Measurements from ENCODE around the gene FAM237B.
"Not testable (repeated sequence)": the region's sequence is repeated elsewhere in the genome, so short reads cannot be mapped to it uniquely, and the experiment has no call there.

FAM237B gene

DNA sequence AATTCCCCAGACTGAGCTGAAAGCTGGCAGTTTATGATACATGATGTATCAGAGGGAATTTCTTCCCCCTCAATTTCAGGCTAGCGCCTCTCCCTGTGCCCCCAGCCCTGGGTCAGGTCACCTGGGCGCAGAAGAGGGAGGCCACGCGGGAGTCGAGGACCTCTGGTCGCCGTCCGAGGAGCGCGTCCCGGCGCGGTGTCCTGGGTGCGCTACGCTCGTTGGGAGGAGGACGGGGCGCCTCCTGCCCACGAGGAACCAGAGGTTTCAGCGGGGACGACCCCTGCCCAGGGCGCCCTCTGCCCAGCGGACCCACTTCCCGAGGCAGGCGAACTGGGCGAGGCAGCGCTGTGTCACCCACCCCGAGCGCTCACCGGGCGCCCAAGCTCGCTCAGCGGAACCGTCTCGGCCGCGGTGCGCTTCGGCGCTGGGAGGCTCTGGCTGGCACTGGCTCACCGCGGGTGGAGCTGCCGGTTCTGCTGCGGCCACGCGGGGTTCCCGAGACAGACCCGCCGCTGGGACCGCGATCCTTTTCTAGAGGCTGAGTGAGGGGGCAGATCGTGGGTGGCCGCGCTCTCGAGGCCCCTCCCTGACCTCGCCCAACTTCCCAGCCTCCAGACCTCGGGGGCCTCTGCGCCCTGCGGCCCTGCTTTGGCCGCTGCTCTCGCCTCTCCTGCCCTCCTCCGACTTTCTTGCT lies at the start of gene FAM237B:
Gene FAM237B, minus strand, starts transcription at position 504 of the 694 bp plus-strand sequence. CDS start 1,556 bp downstream, outside the sequence.
- DNase-seq (ENCODE audit: low read depth in 2 of 2) = no peak

DNA sequence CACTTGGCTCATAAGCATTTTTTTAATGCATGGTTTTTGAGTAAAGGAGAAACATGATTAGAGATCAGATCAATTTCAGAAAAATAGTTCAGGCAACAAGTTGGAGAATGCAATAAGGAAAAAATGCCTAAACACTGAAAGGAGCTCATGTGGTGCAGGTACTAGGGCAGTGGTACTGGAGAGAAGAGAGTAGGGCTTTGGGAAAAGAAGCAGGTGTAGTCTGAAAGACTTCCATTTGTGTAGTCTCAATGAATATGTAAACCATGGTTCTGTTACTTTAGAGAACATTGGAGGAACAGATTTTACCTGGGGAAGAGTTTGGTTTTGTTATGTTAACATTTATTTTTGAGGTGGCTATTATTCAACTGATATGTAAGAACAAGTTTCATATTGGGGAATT lies 30.9 kb upstream of the FAM237B start:
- no peak for DNase-seq (ENCODE audit: low read depth in 2 of 2)

DNA sequence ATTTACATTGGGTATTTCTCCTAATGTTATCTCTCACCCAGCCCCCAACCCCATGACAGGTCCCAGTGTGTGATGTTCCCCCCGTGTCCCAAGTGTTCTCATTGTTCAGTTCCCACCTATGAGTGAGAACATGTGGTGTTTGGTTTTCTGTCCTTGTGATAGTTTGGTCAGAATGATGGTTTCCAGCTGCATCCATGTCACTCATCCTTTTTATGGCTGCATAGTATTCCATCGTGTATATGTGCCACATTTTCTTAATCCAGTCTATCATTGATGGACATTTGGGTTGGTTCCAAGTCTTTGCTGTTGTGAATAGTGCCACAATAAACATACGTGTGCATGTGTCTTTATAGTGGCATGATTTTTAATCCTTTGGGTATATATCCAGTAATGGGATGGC lies 28.9 kb upstream of the FAM237B start:
- DNase-seq (ENCODE audit: low read depth in 2 of 2) = not testable (repeated sequence)

- DNase-seq (ENCODE audit: low read depth in 2 of 2) = no peak
Observed at GRCh38 chr7:90349305-90349704, 28.2 kb upstream of the FAM237B start.

- DNase-seq (ENCODE audit: low read depth in 2 of 2) = no peak
Observed at GRCh38 chr7:90347759-90348158, 26.7 kb upstream of the FAM237B start.

DNA sequence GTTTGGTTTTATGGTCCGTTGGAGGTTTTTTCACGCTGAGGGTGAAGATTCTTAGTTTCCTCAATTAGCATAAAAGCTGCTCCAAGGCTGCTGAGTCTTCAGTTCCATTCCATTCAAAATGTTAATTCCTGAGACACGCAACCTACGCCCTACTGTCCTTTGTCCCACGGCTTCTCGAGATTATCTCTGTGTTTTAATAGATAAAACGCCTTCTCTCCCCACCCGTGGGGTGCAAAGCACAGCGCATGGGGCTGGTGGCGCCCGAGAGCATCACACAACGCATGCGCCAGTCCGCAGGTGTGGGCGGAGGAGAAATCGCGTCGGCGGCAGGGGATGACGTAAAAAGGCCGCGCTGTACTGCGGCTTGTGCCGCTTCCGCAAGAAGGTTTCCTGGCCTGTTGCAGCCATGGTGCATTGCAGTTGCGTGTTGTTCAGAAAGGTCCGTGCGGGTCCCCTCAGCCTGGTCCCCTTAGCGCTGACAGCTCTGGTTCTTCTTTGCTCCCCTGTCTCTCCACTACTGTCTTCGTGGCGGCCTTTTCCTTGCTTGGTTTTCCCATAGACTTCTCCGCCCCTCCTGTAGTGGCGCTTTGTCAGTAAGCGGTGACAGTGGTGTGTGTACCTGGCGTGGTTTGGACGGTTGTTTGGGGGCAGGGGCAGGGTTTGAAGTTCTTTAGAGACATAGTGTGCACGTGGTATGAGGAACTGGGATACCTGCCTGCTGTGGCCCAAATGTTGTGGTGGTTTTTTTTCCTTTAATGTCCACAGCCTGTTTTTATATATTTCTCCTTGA lies 25.4 kb upstream of the FAM237B start, which contains the start of gene GTPBP10:
Gene GTPBP10, plus strand, starts transcription at position 381 of the 790 bp plus-strand sequence. Its CDS starts 26 bp downstream, at position 407.
- DNase-seq (ENCODE audit: low read depth in 2 of 2) = peak; percentile 87 to 93

DNA sequence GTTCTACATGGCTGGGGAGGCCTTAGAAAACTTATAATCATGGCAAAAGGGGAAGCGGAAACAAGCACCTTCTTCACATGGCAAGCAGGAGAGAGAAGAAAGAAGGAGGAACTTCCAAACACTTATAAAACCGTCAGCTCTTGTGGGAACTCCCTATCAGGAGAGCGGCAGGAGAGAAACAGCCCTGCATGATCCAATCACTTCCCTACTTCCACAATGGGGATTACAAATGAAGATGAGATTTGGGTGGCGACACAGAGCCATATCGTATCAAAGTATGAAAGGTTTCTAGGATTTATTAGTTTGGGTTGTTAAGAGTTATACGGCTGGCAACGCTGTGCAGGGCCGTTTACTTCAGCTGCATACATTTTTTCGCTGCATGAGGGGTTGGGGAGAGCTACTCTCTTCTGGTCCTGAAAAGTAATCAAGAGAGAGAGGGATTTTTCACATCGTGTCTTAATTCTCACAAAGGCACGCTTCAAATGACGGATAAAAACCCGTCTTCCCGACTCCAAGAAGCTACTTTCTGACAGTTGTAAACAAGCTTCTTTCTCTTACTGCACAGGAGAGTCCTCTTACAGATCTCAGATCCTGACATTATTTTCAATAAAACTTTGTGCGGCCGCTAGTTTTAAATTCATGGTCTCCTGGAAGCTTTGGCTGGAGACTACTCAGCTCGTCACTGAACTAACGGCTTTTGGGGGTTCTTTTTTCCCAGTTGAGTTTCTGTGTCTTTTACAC lies 24.7 kb upstream of the FAM237B start:
- DNase-seq (ENCODE audit: low read depth in 2 of 2) = no peak

DNA sequence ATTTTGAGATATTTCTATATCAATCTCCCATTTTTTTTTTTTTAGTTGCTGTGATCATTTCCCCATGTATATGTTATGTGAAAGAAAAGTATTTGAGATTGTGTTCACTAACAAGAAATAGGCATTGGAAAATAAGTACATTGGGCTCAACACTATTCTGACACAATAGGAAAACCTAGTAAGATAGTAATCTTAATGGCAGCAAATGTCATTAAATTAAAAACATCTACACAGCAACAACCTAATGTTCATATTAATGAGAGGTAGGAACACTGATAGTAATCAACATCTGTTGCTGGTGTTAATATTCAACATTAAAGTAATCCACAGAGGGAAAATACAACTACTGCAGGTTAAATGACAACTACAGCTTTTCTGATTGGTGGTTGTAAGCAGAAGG lies 23.9 kb upstream of the FAM237B start:
- DNase-seq (ENCODE audit: low read depth in 2 of 2) = no peak

DNA sequence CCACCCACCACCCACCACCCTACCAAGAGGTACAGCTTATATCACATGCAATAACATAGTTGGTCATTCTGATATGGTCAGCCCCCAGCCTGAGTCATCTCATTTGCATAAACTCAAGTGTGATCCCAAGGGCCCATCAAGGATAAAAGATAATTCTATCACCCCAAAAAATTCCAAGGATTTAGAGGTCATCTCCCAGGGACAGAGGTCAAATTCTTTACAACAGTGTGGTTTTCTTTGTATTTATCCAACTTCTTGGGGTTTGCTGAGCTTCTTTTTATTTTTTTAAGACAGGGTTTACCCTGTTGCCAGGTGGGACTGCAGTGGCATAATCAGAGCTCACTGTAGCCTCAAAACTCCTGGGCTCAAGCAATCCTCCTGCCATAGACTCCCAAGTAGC lies 16.0 kb upstream of the FAM237B start:
- DNase-seq (ENCODE audit: low read depth in 2 of 2) = no peak

GRCh38 chr7:90334926-90335325 lies 13.8 kb upstream of the FAM237B start:
- DNase-seq (ENCODE audit: low read depth in 2 of 2) = not testable (repeated sequence)

DNA sequence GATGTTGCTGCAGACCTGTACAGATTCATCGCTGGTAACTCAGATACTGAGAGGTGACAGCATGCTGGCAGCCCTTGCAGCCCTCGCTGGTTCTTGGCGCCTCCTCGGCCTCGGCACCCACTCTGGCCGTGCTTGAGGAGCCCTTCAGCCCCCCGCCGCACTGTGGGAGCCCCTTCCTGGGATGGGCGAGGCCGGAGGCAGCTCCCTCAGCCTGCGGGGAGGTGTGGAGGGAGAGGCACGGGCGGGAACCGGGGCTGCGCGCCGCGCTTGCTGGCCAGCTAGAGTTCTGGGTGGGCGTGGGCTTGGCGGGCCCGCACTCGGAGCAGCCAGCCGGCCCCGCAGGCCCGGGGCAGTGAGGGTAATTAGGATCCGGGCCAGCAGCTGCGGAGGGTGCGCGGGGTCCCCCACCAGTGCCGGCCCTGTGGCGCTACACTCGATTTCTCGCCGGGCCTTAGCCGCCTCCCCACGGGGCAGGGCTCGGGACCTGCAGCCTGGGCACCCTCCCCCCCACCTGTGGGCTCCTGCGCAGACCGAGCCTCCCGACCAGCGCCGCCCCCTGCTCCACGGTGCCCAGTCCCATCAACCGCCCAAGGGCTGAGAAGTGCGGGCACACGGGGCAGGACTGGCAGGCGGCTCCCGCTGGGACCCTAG lies 13.2 kb upstream of the FAM237B start:
- DNase-seq (ENCODE audit: low read depth in 2 of 2) = no peak

GRCh38 chr7:90326500-90326899 lies 5.4 kb upstream of the FAM237B start:
- DNase-seq (ENCODE audit: low read depth in 2 of 2) = no peak

- DNase-seq (ENCODE audit: low read depth in 2 of 2) = no peak
Observed at GRCh38 chr7:90322837-90323236, 1.7 kb upstream of the FAM237B start.

GRCh38 chr7:90320418-90320800 lies 695 bp downstream of the FAM237B start:
- DNase-seq (ENCODE audit: low read depth in 2 of 2) = no peak

DNA sequence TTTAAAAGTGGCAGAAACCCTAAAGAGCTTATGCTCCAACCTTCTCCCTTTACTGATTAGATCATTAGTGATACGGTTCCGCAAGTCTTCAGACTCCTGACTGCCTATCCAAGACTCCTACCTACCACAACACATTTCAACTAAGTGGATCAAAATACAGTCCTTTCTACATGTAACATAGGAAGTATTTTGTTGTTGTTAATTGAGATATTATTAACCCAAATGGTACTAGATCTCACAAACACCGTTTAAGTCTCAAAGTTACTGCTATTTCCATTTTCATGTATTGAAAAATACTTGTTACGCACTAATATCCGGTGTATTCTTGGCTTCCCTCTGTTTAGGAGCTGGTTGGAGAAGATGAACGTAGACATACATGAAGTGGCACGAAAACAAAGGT lies 1.1 kb downstream of the FAM237B start:
- DNase-seq (ENCODE audit: low read depth in 2 of 2) = no peak

DNA sequence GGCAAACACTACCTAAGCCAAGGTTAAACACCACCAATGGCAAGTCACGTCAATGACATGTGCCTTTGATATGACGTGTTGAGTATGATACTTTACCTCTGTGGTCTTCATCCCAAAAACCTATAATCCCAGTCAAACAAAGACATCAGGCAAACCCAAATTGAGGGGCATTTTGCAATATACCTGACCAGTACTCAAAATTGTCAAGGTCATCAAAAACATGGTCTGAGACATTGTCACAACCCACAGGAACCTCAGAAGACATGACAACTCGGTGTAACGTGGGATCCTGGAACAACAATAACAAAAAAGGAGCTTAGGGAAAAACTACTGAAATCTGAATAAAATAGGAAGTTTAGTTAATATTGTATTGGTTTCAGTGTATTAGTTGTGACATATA lies 7.2 kb downstream of the FAM237B start:
- DNase-seq (ENCODE audit: low read depth in 2 of 2) = no peak

DNA sequence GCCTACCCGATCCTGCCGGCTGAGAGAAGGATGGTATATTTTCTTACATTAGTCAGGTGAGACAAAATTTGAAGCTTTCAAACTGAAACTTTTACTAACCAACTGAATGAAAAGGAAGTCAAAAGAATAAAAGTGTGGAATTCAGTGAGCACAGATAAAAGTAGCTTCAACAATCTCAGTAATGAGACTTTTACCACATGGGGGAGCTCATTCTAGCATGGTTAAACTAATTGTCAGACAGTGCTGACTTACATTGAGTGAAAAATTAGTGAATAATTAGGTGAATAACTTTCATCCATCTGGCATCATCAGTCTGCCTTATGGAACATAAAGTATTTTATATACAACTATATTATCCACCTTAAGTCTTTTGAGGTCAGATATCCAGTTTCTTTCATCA lies 8.4 kb downstream of the FAM237B start:
- DNase-seq (ENCODE audit: low read depth in 2 of 2) = no peak

GRCh38 chr7:90311175-90311574 lies 9.9 kb downstream of the FAM237B start:
- DNase-seq (ENCODE audit: low read depth in 2 of 2) = no peak

DNA sequence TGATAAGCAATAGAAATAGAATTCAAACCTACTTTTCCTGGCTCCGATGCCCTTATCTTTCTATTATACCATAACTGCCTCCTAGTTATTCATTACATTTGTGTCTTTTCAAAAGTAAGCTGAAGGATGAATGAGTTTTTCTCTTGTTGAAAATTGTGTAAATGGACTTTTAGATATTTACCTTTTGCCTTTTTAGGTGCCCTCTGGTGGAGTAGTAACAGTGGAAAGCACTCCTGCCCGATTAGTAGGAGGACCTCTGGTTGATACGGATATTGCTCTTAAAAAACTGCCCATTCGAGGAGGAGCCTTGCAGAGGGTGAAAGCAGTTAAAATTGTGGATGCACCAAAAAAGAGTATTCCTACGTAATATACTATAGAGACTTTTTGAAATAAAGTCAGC lies 11.2 kb downstream of the FAM237B start:
- no peak for DNase-seq (ENCODE audit: low read depth in 2 of 2)

- no peak for DNase-seq (ENCODE audit: low read depth in 2 of 2)
Observed at GRCh38 chr7:90303241-90303640, 17.9 kb downstream of the FAM237B start.

- DNase-seq (ENCODE audit: low read depth in 2 of 2) = no peak
Observed at GRCh38 chr7:90298145-90299038, 22.7 kb downstream of the FAM237B start.
